Stomach (tissue), 4 donors: ENCODE results near the gene CDC42.

Experiments
- POLR2A ChIP-seq, 4 donors: fragments of 450-650 bp; IDR thresholded peaks; one replicate each; pipeline ENCODE4 v1.6.1; 2016; ENCODE audit warnings: antibody characterized with exemption in 4 of 4, control low read depth in 2 of 4, mild to moderate bottlenecking in 1 of 4, moderate library complexity in 1 of 4
- POLR2AphosphoS5 ChIP-seq, 3 donors: sonication (generic); formaldehyde crosslinking; IDR thresholded peaks; one replicate each; pipeline ENCODE4 v1.6.1; 2016; ENCODE audit warnings: antibody characterized with exemption in 3 of 3
- TF ChIP-seq, protein P1 (sequence below), 7 experiments: fragments of 450-650 bp in 4 of 7; fragments of 200-600 bp in 3 of 7; sonication (generic) in 3 of 7; IDR thresholded peaks; one replicate each; pipeline ENCODE4 v1.5.1; 2016 to 2019; ENCODE audit warnings: antibody characterized with exemption in 7 of 7, control low read depth in 2 of 7, mild to moderate bottlenecking in 1 of 7

DNA sequence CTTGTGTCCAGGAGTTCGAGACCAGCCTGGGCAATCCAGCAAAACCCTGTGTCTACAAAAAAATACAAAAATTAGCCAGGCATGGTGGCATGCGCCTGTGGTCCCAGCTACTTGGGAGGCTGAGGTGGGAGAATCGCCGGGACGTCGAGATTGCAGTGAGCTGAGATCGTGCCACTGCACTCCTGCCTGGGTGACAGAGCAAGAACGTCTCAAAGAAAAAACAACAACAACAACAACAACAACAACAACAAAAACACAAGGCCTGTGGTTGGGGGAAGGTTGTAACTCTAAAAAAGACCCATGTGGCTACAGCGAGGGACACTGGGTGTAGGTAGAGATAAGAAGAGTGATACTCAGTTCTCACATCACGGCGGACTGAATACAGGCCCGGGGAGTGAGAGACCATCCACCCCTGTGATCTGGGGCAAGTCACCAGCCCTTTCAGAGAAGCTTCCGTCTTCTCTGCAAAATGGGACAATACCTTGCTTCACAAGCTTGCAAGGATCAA is 848 bp upstream of the CDC42 start:
- TF ChIP-seq, protein P1, sequence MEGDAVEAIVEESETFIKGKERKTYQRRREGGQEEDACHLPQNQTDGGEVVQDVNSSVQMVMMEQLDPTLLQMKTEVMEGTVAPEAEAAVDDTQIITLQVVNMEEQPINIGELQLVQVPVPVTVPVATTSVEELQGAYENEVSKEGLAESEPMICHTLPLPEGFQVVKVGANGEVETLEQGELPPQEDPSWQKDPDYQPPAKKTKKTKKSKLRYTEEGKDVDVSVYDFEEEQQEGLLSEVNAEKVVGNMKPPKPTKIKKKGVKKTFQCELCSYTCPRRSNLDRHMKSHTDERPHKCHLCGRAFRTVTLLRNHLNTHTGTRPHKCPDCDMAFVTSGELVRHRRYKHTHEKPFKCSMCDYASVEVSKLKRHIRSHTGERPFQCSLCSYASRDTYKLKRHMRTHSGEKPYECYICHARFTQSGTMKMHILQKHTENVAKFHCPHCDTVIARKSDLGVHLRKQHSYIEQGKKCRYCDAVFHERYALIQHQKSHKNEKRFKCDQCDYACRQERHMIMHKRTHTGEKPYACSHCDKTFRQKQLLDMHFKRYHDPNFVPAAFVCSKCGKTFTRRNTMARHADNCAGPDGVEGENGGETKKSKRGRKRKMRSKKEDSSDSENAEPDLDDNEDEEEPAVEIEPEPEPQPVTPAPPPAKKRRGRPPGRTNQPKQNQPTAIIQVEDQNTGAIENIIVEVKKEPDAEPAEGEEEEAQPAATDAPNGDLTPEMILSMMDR (IDR thresholded peaks at IDR 0.05): no peak
- TF ChIP-seq POLR2AphosphoS5 (IDR thresholded peaks at IDR 0.05) (no peak), POLR2A (IDR thresholded peaks at IDR 0.05) (no peak)
